OCI-LY1 (cell line): ENCODE results near the gene KANSL1.

ENCODE experiments used
- H2AFZ ChIP-seq: fragments of 200-600 bp; sonication (generic), shearing (Covaris generic); 2 replicates; pipeline ENCODE4 v1.6.0; 2014; ENCODE audit warnings: antibody characterized with exemption, mild to moderate bottlenecking, low read length
- H3F3A ChIP-seq: fragments of 200-600 bp; sonication (generic), shearing (Covaris generic); 2 replicates; pipeline ENCODE4 v1.6.0; 2014; ENCODE audit warnings: mild to moderate bottlenecking, antibody characterized with exemption, low read length, moderate library complexity; ENCODE audit not compliant: insufficient read depth
- H3K27ac ChIP-seq: fragments of 200-600 bp; sonication (generic); 2 replicates; pipeline ENCODE4 v1.5.1; 2014; ENCODE audit warnings: low read length, mixed run types, mild to moderate bottlenecking, low read depth; ENCODE audit not compliant: poor library complexity, severe bottlenecking
- H3K27me3 ChIP-seq: fragments of 200-600 bp; sonication (generic); 2 replicates; pipeline ENCODE4 v1.6.0; 2014; ENCODE audit warnings: antibody characterized with exemption, mild to moderate bottlenecking, low read length, moderate library complexity; ENCODE audit not compliant: insufficient read depth
- H3K36me3 ChIP-seq: fragments of 200-600 bp; sonication (generic); 2 replicates; pipeline ENCODE4 v1.6.1; 2014; ENCODE audit warnings: mild to moderate bottlenecking, antibody characterized with exemption, low read length, moderate library complexity, mixed read lengths; ENCODE audit not compliant: insufficient read depth
- H3K4me1 ChIP-seq: fragments of 200-600 bp; sonication (generic); 2 replicates; pipeline ENCODE4 v1.5.1; 2014; ENCODE audit warnings: mild to moderate bottlenecking, low read length, moderate library complexity; ENCODE audit not compliant: insufficient read depth, severe bottlenecking
- H3K4me2 ChIP-seq: fragments of 200-600 bp; sonication (generic), shearing (Covaris generic); 2 replicates; pipeline ENCODE4 v1.6.1; 2014; ENCODE audit warnings: low read length
- H3K4me3 ChIP-seq: fragments of 200-600 bp; sonication (generic); 2 replicates; pipeline ENCODE4 v1.5.1; 2014; ENCODE audit warnings: low read length, low read depth, mild to moderate bottlenecking, mixed read lengths; ENCODE audit not compliant: poor library complexity, severe bottlenecking
- H3K79me2 ChIP-seq: fragments of 200-600 bp; shearing (Covaris generic); 2 replicates; pipeline ENCODE4 v1.6.1; 2016; ENCODE audit warnings: mixed run types, low read length, mixed read lengths; ENCODE audit not compliant: insufficient read depth
- H3K9ac ChIP-seq: fragments of 200-600 bp; sonication (generic), shearing (Covaris generic); 2 replicates; pipeline ENCODE4 v1.6.1; 2014; ENCODE audit warnings: mild to moderate bottlenecking, low read length, mixed read lengths
- H3K9me2 ChIP-seq: fragments of 200-600 bp; sonication (generic), shearing (Covaris generic); 2 replicates; pipeline ENCODE4 v1.6.1; 2014; ENCODE audit warnings: low read depth, mild to moderate bottlenecking, low read length, mixed read lengths
- H3K9me3 ChIP-seq: fragments of 200-600 bp; shearing (Covaris generic); 2 replicates; pipeline ENCODE4 v1.6.1; 2014; ENCODE audit warnings: low read length, mixed read lengths
- H4K20me1 ChIP-seq: fragments of 200-600 bp; sonication (generic), shearing (Covaris generic); 2 replicates; pipeline ENCODE4 v1.6.0; 2016; ENCODE audit warnings: mild to moderate bottlenecking, low read length; ENCODE audit not compliant: insufficient read depth
- EZH2 ChIP-seq: fragments of 200-600 bp; sonication (generic), shearing (Covaris generic); IDR thresholded peaks from 2 replicates; pipeline ENCODE4 v1.8.0; 2017; ENCODE audit warnings: borderline replicate concordance, mixed run types, mild to moderate bottlenecking, antibody characterized with exemption, low read length, moderate library complexity, mixed read lengths
- TF ChIP-seq, protein P1 (sequence below): fragments of 200-600 bp; sonication (generic), shearing (Covaris generic); IDR thresholded peaks from 2 replicates; pipeline ENCODE4 v1.5.1; 2017; ENCODE audit warnings: mild to moderate bottlenecking, antibody characterized with exemption, low read length, moderate library complexity, mixed read lengths

The KANSL1 gene

DNA sequence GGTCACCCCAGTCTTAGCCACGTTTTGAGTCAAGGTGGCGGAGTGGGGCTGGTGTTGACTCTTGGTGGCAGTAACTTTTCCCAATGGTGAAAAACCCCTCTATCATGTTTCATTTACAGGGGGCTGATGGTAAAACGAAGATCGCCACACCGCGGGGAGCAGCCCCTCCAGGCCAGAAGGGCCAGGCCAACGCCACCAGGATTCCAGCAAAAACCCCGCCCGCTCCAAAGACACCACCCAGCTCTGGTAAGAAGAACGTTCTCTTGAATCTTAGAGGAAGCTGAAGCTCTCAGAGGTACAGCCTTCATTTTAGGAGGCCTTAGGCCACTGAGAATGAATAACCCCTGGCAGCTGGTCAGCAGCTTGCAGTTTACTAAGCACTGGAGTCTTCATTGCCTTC lies 201.9 kb downstream of the KANSL1 start:
- no peak for TF ChIP-seq EZH2
- TF ChIP-seq, protein P1, sequence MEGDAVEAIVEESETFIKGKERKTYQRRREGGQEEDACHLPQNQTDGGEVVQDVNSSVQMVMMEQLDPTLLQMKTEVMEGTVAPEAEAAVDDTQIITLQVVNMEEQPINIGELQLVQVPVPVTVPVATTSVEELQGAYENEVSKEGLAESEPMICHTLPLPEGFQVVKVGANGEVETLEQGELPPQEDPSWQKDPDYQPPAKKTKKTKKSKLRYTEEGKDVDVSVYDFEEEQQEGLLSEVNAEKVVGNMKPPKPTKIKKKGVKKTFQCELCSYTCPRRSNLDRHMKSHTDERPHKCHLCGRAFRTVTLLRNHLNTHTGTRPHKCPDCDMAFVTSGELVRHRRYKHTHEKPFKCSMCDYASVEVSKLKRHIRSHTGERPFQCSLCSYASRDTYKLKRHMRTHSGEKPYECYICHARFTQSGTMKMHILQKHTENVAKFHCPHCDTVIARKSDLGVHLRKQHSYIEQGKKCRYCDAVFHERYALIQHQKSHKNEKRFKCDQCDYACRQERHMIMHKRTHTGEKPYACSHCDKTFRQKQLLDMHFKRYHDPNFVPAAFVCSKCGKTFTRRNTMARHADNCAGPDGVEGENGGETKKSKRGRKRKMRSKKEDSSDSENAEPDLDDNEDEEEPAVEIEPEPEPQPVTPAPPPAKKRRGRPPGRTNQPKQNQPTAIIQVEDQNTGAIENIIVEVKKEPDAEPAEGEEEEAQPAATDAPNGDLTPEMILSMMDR, result no peak
- no peaks in the 10 kb centered on the region for H3F3A ChIP-seq
- H3K4me2 ChIP-seq, result no peak overlapping the region
- no peaks in the 10 kb centered on the region for H3K36me3 ChIP-seq
- no peaks in the 10 kb centered on the region; the same call in 1 of the 2 replicates for H3K27me3 ChIP-seq
- H3K79me2 ChIP-seq, result no peaks in the 10 kb centered on the region
- H3K4me1 ChIP-seq, result no peaks in the 10 kb centered on the region
- no peak overlapping the region for H3K9ac ChIP-seq
- H3K9me3 ChIP-seq, result no peaks in the 10 kb centered on the region
- no peaks in the 10 kb centered on the region for H4K20me1 ChIP-seq
- H3K27ac ChIP-seq, result no peak overlapping the region
- H2AFZ ChIP-seq, result no peak overlapping the region
- H3K9me2 ChIP-seq, result no peaks in the 10 kb centered on the region
- no peak overlapping the region for H3K4me3 ChIP-seq

DNA sequence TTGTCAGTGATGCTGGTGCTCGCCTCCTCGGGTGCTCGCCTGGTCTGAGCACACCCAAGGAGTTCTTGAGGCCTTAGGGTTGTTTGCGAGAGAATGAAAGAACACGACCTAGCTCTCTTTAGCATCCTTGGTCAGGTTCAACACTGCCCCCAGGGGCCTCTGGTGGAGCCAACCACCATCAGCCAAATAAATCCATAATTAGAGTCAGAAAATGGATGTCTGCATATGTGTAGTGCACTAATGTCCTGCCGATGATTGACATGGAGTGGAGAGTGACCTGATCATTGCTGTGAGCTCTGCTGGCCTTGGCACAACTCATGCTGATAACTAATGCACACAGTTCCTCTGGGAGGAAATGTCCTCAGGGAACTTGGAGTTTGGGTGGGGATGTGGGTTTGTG lies 202.3 kb downstream of the KANSL1 start:
- Histone ChIP-seq H3K27ac (no peak overlapping the region), H3K9me3 (no peaks in the 10 kb centered on the region), H3K27me3 (no peaks in the 10 kb centered on the region; the same call in 1 of the 2 replicates), H3K36me3 (no peaks in the 10 kb centered on the region), H3K9ac (no peak overlapping the region), H3K4me2 (no peak overlapping the region), H3K4me1 (no peaks in the 10 kb centered on the region), H3K4me3 (no peak overlapping the region), H2AFZ (no peak overlapping the region), H3K79me2 (no peaks in the 10 kb centered on the region), H3K9me2 (no peaks in the 10 kb centered on the region), H3F3A (no peaks in the 10 kb centered on the region), H4K20me1 (no peaks in the 10 kb centered on the region)
- TF ChIP-seq, protein P1, result no peak; the same call in 1 of the 2 replicates
- TF ChIP-seq EZH2, result no peak

DNA sequence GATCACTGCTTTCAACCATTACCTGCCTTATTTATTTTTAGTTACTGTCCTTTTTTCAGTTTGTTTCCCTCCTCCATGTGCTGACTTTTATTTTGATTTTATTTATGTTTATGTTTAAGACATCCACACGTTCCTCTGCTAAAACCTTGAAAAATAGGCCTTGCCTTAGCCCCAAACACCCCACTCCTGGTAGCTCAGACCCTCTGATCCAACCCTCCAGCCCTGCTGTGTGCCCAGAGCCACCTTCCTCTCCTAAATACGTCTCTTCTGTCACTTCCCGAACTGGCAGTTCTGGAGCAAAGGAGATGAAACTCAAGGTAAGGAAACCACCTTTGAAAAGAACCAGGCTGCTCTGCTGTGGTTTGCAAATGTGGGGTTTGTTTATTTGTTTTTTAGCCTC lies 203.5 kb downstream of the KANSL1 start:
- Histone ChIP-seq H3F3A (no peaks in the 10 kb centered on the region), H3K27ac (no peak overlapping the region), H3K79me2 (no peaks in the 10 kb centered on the region), H4K20me1 (no peaks in the 10 kb centered on the region), H3K4me1 (no peaks in the 10 kb centered on the region), H3K4me2 (no peak overlapping the region), H3K36me3 (no peaks in the 10 kb centered on the region), H3K4me3 (no peak overlapping the region), H2AFZ (no peak overlapping the region), H3K9me3 (no peaks in the 10 kb centered on the region), H3K27me3 (no peaks in the 10 kb centered on the region; the same call in 1 of the 2 replicates), H3K9me2 (no peaks in the 10 kb centered on the region), H3K9ac (no peak overlapping the region)
- TF ChIP-seq, protein P1, result no peak
- no peak for TF ChIP-seq EZH2
